Endothelial cell of umbilical vein (primary cell): ENCODE data around the gene TMEM94.

Source experiments
- EZH2 ChIP-seq: IDR thresholded peaks from 2 replicates; pipeline ENCODE4 v1.6.1; 2012; ENCODE audit warnings: borderline replicate concordance, low read depth, mild to moderate bottlenecking, moderate library complexity, low read length, inconsistent platforms; ENCODE audit not compliant: severe bottlenecking
- POLR2A ChIP-seq: IDR thresholded peaks from 2 replicates; pipeline ENCODE4 v1.6.1; 2012; ENCODE audit warnings: low read depth, mild to moderate bottlenecking, control low read depth, low read length
- POLR2AphosphoS5 ChIP-seq: IDR thresholded peaks from 2 replicates; pipeline ENCODE4 v1.6.1; 2012; ENCODE audit warnings: low read depth, mild to moderate bottlenecking, control low read depth, low read length, moderate library complexity; ENCODE audit not compliant: insufficient read depth
- TF ChIP-seq, protein P1 (sequence below), 2 donors: IDR thresholded peaks; 1 replicate in 1 of 2; 2 replicates in 1 of 2; pipeline ENCODE4 v1.5.1; 2011; ENCODE audit warnings: low read length in 2 of 2, mild to moderate bottlenecking in 2 of 2, moderate library complexity in 2 of 2, control low read depth in 1 of 2, inconsistent platforms in 1 of 2, low read depth in 1 of 2; ENCODE audit not compliant: insufficient read depth in 1 of 2; ENCODE audit errors: extremely low read depth in 1 of 2

DNA sequence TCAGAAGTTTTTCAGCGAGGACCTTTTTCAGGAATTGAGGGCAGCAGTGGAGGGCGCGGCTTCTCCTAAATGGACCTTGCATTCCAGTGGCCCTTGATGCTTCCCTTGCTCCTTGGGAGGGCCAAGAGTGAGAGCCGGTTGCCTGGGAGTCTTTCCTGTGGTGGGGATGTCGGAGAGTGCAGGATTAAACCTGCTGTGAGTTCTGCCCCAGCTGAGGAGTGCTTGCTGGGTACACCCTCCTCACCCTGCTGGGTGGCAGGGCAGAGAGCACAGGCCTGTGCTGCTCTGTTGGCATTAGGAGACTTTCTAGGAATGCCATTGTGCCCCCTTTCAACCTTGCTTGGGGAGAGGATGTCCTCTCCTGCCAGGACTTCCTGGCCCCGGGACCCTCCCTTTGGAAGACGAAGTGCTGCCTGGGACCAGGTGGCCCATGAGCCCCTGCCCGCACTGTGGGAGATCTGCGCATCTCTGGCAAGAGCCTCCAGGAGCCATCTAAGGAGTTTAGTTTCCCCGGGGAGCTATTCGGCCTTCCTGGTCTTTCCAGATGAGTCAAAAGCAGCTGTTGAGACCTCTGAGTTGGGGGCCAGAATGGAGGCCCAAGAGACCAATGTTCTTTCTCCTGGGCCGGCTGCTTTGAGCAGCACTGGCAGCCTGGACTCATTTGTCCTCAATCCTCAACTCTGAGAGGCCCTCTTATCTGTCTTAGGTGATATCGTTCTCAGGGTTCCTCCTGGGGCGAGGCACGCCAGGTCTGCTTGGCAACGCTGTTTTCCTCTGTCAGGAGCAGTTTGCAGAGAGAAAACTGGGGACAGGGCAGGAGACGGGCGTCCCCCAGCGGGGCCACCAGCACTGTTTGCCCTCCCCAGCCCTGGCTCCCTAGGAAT, 74.6 kb downstream of the TMEM94 start:
- no peak for TF ChIP-seq POLR2A
- TF ChIP-seq, protein P1, sequence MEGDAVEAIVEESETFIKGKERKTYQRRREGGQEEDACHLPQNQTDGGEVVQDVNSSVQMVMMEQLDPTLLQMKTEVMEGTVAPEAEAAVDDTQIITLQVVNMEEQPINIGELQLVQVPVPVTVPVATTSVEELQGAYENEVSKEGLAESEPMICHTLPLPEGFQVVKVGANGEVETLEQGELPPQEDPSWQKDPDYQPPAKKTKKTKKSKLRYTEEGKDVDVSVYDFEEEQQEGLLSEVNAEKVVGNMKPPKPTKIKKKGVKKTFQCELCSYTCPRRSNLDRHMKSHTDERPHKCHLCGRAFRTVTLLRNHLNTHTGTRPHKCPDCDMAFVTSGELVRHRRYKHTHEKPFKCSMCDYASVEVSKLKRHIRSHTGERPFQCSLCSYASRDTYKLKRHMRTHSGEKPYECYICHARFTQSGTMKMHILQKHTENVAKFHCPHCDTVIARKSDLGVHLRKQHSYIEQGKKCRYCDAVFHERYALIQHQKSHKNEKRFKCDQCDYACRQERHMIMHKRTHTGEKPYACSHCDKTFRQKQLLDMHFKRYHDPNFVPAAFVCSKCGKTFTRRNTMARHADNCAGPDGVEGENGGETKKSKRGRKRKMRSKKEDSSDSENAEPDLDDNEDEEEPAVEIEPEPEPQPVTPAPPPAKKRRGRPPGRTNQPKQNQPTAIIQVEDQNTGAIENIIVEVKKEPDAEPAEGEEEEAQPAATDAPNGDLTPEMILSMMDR (IDR thresholded peaks at IDR 0.05; ENCODE audit: extremely low read depth in 1 of 2, insufficient read depth in 1 of 2, low read depth in 1 of 2, low read length in 2 of 2): no peak
- TF ChIP-seq EZH2: no peak
- TF ChIP-seq POLR2AphosphoS5: no peak
